Right atrium auricular region (tissue), 2 donors: ENCODE measurements around the gene NR1I2. TPM values are rescaled to one million over a fixed set of nuclear protein-coding genes. Genes with fewer than 3 reads are reported as not detected.

Experiments
- DNase-seq: peaks from one replicate; pipeline ENCODE4 v3.0.0-alpha.2; 2019; ENCODE audit warnings: low spot score
- H3K27ac ChIP-seq, 2 donors: fragments of 200-600 bp; sonication (generic); 1 replicate in 1 of 2; 2 replicates in 1 of 2; pipeline ENCODE4 v1.5.1; 2016 to 2019
- H3K27me3 ChIP-seq, 2 donors: fragments of 200-600 bp; sonication (generic); one replicate each; pipeline versions ENCODE4 v1.5.1 to v1.6.0; 2017 to 2019
- H3K36me3 ChIP-seq: fragments of 200-600 bp; sonication (generic); one replicate; pipeline ENCODE4 v1.5.1; 2016
- H3K4me1 ChIP-seq, 2 donors: fragments of 200-600 bp; sonication (generic); one replicate each; pipeline versions ENCODE4 v1.5.1 to v1.6.0; 2017 to 2019
- H3K4me3 ChIP-seq, 2 donors: fragments of 200-600 bp; sonication (generic); 1 replicate in 1 of 2; 2 replicates in 1 of 2; pipeline ENCODE4 v1.5.1; 2017 to 2019; ENCODE audit warnings: mild to moderate bottlenecking in 1 of 2, moderate library complexity in 1 of 2
- H3K9me3 ChIP-seq, 2 donors: fragments of 200-600 bp; sonication (generic); one replicate each; pipeline ENCODE4 v1.5.1; 2019
- total RNA-seq, 2 donors: library from RNA; depleted of rRNA; stranded (reverse); fragments of >200 nt; gene quantifications; one replicate each; pipeline ENCODE4 v1.1.0, GENCODE V29; 2016
- TF ChIP-seq, protein P1 (sequence below), 2 donors: fragments of 200-600 bp; sonication (generic); IDR thresholded peaks; one replicate each; pipeline ENCODE4 v1.5.1; 2019; ENCODE audit warnings: antibody characterized with exemption in 2 of 2

NR1I2 gene
- total RNA-seq, 2 donors from 2014 or later, result 0.82 TPM; not detected in 1

DNA sequence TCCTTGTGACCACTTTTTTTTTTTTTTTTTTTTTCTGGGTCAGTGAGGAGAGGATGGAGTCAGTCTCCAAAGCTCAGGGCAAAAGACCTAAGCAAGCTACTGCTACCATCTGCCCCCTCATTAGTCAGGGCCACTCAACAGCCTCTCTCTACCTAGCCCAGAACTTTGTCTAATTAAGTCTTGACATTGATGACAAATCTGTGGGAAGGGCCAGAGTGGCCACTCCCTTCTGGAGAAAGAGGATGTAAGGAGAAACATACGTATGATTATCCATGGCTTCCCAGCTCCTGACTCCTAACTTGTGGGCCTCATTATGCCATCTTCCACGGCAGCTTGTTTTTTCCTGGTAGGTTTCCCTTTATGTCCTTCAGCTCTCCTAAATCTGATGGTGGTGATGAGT, 37.9 kb downstream of the NR1I2 start:
- H3K27me3 ChIP-seq, result no peaks in the 10 kb centered on the region
- no peak overlapping the region for H3K4me3 ChIP-seq
- H3K36me3 ChIP-seq, result no peaks in the 10 kb centered on the region
- no peaks in the 10 kb centered on the region for H3K9me3 ChIP-seq
- no peaks in the 10 kb centered on the region for H3K4me1 ChIP-seq
- no peak overlapping the region for H3K27ac ChIP-seq
- TF ChIP-seq, protein P1, sequence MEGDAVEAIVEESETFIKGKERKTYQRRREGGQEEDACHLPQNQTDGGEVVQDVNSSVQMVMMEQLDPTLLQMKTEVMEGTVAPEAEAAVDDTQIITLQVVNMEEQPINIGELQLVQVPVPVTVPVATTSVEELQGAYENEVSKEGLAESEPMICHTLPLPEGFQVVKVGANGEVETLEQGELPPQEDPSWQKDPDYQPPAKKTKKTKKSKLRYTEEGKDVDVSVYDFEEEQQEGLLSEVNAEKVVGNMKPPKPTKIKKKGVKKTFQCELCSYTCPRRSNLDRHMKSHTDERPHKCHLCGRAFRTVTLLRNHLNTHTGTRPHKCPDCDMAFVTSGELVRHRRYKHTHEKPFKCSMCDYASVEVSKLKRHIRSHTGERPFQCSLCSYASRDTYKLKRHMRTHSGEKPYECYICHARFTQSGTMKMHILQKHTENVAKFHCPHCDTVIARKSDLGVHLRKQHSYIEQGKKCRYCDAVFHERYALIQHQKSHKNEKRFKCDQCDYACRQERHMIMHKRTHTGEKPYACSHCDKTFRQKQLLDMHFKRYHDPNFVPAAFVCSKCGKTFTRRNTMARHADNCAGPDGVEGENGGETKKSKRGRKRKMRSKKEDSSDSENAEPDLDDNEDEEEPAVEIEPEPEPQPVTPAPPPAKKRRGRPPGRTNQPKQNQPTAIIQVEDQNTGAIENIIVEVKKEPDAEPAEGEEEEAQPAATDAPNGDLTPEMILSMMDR (IDR thresholded peaks at IDR 0.05), result no peak
- DNase-seq, result no peak

GRCh38 chr3:119825820-119826219, 43.9 kb downstream of the NR1I2 start:
- Histone ChIP-seq H3K27me3 (no peaks in the 10 kb centered on the region), H3K4me1 (no peaks in the 10 kb centered on the region), H3K9me3 (no peaks in the 10 kb centered on the region), H3K4me3 (no peak overlapping the region), H3K36me3 (peaks cover 9% of the 10 kb centered on the region), H3K27ac (no peak overlapping the region)
- no peak for DNase-seq
- TF ChIP-seq, protein P1 (IDR thresholded peaks at IDR 0.05), result no peak

- no peak overlapping the region for H3K4me3 ChIP-seq
- H3K27me3 ChIP-seq, result no peaks in the 10 kb centered on the region
- TF ChIP-seq, protein P1 (IDR thresholded peaks at IDR 0.05), result no peak
These were observed 45.1 kb downstream of the NR1I2 start for GRCh38 chr3:119826711-119827608.

DNA sequence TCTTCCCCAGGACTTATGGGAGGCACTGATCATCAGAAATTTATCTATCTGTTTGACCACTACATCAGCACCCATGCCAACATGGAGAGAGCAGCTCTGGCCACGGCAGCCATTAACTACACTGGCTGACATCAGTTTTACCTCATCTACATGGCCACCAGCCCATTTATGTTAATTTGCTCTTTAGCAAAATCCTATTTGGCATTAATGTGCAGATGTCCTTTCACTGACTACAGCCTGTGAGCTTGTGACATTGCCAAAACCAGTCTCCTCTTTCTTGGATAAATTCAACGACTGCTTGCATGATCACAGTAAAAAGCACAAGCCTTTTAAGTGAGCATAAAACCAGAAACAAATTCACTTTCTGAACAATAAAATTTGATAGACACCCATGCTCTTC, 47.5 kb downstream of the NR1I2 start:
- DNase-seq, result no peak
- no peak overlapping the region for H3K27ac ChIP-seq
- peaks cover 9% of the 10 kb centered on the region for H3K36me3 ChIP-seq
- no peaks in the 10 kb centered on the region for H3K9me3 ChIP-seq
- H3K4me3 ChIP-seq, result no peak overlapping the region
- no peaks in the 10 kb centered on the region for H3K27me3 ChIP-seq
- H3K4me1 ChIP-seq, result no peaks in the 10 kb centered on the region
- TF ChIP-seq, protein P1 (IDR thresholded peaks at IDR 0.05), result no peak

More at GRCh38 chr3:119826711-119827608, 45.1 kb downstream of the NR1I2 start:
- H3K36me3 ChIP-seq, result peaks cover 9% of the 10 kb centered on the region
- H3K27ac ChIP-seq, result no peak overlapping the region
- no peak for DNase-seq
- no peaks in the 10 kb centered on the region for H3K4me1 ChIP-seq
- H3K9me3 ChIP-seq, result no peaks in the 10 kb centered on the region

DNA sequence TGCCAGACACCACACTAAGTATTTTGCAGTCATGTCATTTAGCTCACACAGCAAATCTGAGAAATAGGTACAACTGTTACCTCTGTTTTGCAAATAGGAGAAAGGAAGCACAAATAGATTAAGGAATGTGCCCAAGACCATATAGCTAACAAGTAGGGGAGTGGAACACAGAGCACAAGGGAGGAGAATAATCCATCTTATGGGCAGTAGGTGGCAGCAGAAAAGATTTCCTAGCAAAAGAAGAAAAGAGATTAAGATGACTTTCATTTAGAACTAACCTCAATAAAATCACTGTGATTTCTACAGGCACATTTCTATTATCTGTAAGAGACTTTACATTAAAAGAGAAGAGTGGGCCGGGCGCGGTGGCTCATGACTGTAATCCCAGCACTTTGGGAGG, 49.1 kb downstream of the NR1I2 start:
- Histone ChIP-seq H3K27me3 (no peaks in the 10 kb centered on the region), H3K9me3 (no peaks in the 10 kb centered on the region), H3K4me3 (no peak overlapping the region), H3K27ac (no peak overlapping the region), H3K4me1 (no peaks in the 10 kb centered on the region), H3K36me3 (peaks cover 4% of the 10 kb centered on the region)
- DNase-seq, result no peak
- TF ChIP-seq, protein P1 (IDR thresholded peaks at IDR 0.05), result no peak
